Vagina (tissue), 2 donors: ENCODE measurements around the gene IMMP2L.

ENCODE experiments used
- POLR2A ChIP-seq, 2 donors: fragments of 450-650 bp; IDR thresholded peaks; one replicate each; pipeline ENCODE4 v1.6.1; 2017; ENCODE audit warnings: antibody characterized with exemption in 2 of 2, mild to moderate bottlenecking in 2 of 2, moderate library complexity in 2 of 2
- TF ChIP-seq, protein P1 (sequence below), 3 experiments: fragments of 450-650 bp in 2 of 3; fragments of 200-600 bp in 1 of 3; sonication (generic) in 1 of 3; IDR thresholded peaks; one replicate each; pipeline ENCODE4 v1.5.1; 2017 to 2019; ENCODE audit warnings: antibody characterized with exemption in 3 of 3, mild to moderate bottlenecking in 2 of 3, moderate library complexity in 2 of 3

- TF ChIP-seq, protein P1, sequence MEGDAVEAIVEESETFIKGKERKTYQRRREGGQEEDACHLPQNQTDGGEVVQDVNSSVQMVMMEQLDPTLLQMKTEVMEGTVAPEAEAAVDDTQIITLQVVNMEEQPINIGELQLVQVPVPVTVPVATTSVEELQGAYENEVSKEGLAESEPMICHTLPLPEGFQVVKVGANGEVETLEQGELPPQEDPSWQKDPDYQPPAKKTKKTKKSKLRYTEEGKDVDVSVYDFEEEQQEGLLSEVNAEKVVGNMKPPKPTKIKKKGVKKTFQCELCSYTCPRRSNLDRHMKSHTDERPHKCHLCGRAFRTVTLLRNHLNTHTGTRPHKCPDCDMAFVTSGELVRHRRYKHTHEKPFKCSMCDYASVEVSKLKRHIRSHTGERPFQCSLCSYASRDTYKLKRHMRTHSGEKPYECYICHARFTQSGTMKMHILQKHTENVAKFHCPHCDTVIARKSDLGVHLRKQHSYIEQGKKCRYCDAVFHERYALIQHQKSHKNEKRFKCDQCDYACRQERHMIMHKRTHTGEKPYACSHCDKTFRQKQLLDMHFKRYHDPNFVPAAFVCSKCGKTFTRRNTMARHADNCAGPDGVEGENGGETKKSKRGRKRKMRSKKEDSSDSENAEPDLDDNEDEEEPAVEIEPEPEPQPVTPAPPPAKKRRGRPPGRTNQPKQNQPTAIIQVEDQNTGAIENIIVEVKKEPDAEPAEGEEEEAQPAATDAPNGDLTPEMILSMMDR (IDR thresholded peaks at IDR 0.05), result no peak
- TF ChIP-seq POLR2A (IDR thresholded peaks at IDR 0.05), result no peak
Measured at GRCh38 chr7:111138193-111138569, 424.1 kb downstream of the IMMP2L start.
